GM20000 (cell line): Measurements from ENCODE around the gene TBX2.

Source experiments
- DNase-seq: peaks from one replicate; pipeline ENCODE4 v3.0.0; 2012; ENCODE audit warnings: low spot score
- CTCF ChIP-seq: IDR thresholded peaks from 2 replicates; pipeline ENCODE4 v1.5.1; 2012; ENCODE audit warnings: mild to moderate bottlenecking, control low read depth; ENCODE audit errors: extremely low read depth, missing control alignments

Gene TBX2

GRCh38 chr17:61380836-61381525 is 18.7 kb upstream of the TBX2 start:
- DNase-seq = no peak
- no peak for TF ChIP-seq CTCF

- no peak for DNase-seq
- no peak for TF ChIP-seq CTCF
These were observed 18.1 kb upstream of the TBX2 start for GRCh38 chr17:61381537-61381936.

- DNase-seq = no peak
These were observed 16.6 kb upstream of the TBX2 start for GRCh38 chr17:61382796-61383688.

GRCh38 chr17:61383689-61384201 is 15.9 kb upstream of the TBX2 start:
- TF ChIP-seq CTCF = no peak
- no peak for DNase-seq

More at GRCh38 chr17:61382796-61383688, 16.6 kb upstream of the TBX2 start:
- TF ChIP-seq CTCF = no peak

GRCh38 chr17:61384354-61384691 is 15.3 kb upstream of the TBX2 start:
- DNase-seq = no peak
- no peak for TF ChIP-seq CTCF

- TF ChIP-seq CTCF = no peak
- no peak for DNase-seq
These were observed 14.7 kb upstream of the TBX2 start for GRCh38 chr17:61384692-61385576.
